BE2C (cell line): ENCODE data around the gene PRDX1.
"Not testable (repeated sequence)": the region's sequence is repeated elsewhere in the genome, so short reads cannot be mapped to it uniquely, and the experiment has no call there.

Source experiments
- DNase-seq: peaks from one replicate; pipeline ENCODE4 v3.0.0-alpha.2; 2020
- H3K27me3 ChIP-seq: fragments of 250-450 bp; sonication (Bioruptor Pico); 2 replicates; pipeline ENCODE4 v1.5.1; 2020; ENCODE audit warnings: mild to moderate bottlenecking
- H3K36me3 ChIP-seq: fragments of 250-450 bp; sonication (Bioruptor Pico); 2 replicates; pipeline ENCODE4 v1.5.1; 2020; ENCODE audit warnings: mild to moderate bottlenecking
- H3K4me1 ChIP-seq: fragments of 250-450 bp; sonication (Bioruptor Pico); 2 replicates; pipeline ENCODE4 v1.5.1; 2020
- H3K4me3 ChIP-seq: 2 replicates; pipeline ENCODE4 v1.5.1; 2011; ENCODE audit warnings: low read depth, low read length
- H3K9me3 ChIP-seq: fragments of 250-450 bp; sonication (Bioruptor Pico); 2 replicates; pipeline ENCODE4 v1.5.1; 2020
- CTCF ChIP-seq: IDR thresholded peaks from 2 replicates; pipeline ENCODE4 v1.5.1; 2012; ENCODE audit warnings: mild to moderate bottlenecking, low read depth, low read length

Gene PRDX1

GRCh38 chr1:45516465-45516864, 5.2 kb downstream of the PRDX1 start:
- no peaks in the 10 kb centered on the region for H3K4me1 ChIP-seq
- no peak for TF ChIP-seq CTCF
- H3K36me3 ChIP-seq: peaks cover 52% of the 10 kb centered on the region

GRCh38 chr1:45516036-45516435, 5.6 kb downstream of the PRDX1 start:
- Histone ChIP-seq H3K4me1 (no peaks in the 10 kb centered on the region), H3K27me3 (no peaks in the 10 kb centered on the region), H3K4me3 (no peak overlapping the region), H3K9me3 (no peaks in the 10 kb centered on the region), H3K36me3 (peaks cover 55% of the 10 kb centered on the region)
- TF ChIP-seq CTCF: no peak
- DNase-seq: no peak

More at GRCh38 chr1:45516465-45516864, 5.2 kb downstream of the PRDX1 start:
- no peak for DNase-seq
- no peak overlapping the region for H3K4me3 ChIP-seq
- no peaks in the 10 kb centered on the region for H3K9me3 ChIP-seq
- no peaks in the 10 kb centered on the region for H3K27me3 ChIP-seq

DNA sequence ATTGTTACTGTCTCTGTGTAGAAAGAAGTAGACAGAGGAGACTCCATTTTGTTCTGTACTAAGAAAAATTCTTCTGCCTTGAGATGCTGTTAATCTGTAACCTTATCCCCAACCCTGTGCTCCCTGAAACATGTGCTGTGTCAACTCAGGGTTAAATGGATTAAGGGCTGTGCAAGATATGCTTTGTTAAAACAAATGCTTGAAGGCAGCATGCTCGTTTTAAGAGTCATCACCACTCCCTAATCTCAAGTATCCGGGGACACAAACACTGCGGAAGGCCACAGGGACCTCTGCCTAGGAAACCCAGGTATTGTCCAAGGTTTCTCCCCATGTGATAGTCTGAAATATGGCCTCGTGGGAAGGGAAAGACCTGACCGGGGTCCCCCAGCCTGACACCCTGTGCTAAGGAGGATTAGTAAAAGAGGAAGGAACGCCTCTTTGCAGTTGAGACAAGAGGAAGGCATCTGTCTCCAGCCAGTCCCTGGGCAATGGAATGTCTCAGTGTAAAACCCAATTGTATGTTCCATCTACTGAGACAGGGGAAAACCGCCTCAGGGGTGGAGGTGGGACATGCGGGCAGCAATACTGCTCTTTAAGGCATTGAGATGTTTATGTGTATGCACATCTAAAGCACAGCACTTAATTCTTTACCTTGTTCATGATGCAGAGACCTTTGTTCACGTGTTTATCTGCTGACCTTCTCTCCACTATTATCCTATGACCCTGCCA, 8.0 kb downstream of the PRDX1 start:
- H3K27me3 ChIP-seq, DNase-seq, H3K4me3 ChIP-seq, H3K9me3 ChIP-seq, H3K4me1 ChIP-seq: not testable (repeated sequence)
- H3K36me3 ChIP-seq: peaks cover 61% of the 10 kb centered on the region

DNA sequence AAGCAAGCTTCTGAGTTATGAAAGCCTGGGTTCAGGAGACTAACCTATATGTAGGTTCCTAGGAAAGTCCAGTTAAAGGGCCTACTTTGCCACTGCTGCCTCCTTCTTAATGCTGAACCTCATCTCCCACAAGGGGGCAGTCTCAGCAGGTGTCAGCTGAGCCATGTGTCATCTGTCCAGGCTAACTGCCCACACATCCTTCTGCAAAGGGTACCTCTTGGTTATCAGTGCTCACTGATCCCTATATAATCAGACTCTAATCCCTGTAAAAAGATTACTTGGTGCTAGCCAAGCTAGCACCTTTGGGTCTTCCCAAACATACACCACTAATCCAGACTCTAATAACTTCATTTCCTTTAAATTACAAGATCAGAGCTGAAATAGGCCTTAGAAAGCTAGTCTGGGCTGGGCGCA, 9.0 kb downstream of the PRDX1 start:
- Histone ChIP-seq H3K4me3 (no peak overlapping the region), H3K27me3 (no peaks in the 10 kb centered on the region), H3K4me1 (no peaks in the 10 kb centered on the region), H3K36me3 (peaks cover 54% of the 10 kb centered on the region), H3K9me3 (no peaks in the 10 kb centered on the region)
- peak; percentile 68 for TF ChIP-seq CTCF
- peak; percentile 63 for DNase-seq

GRCh38 chr1:45510972-45511527, 10.6 kb downstream of the PRDX1 start:
- TF ChIP-seq CTCF: no peak
- no peaks in the 10 kb centered on the region for H3K9me3 ChIP-seq
- H3K27me3 ChIP-seq: no peaks in the 10 kb centered on the region
- peaks cover 43% of the 10 kb centered on the region for H3K36me3 ChIP-seq
- DNase-seq: no peak
- H3K4me1 ChIP-seq: no peaks in the 10 kb centered on the region
- no peak overlapping the region for H3K4me3 ChIP-seq

- Histone ChIP-seq H3K4me1 (no peaks in the 10 kb centered on the region), H3K4me3 (no peak overlapping the region), H3K9me3 (no peaks in the 10 kb centered on the region), H3K36me3 (peaks cover 38% of the 10 kb centered on the region), H3K27me3 (no peaks in the 10 kb centered on the region)
- DNase-seq: no peak
- no peak for TF ChIP-seq CTCF
Measured at GRCh38 chr1:45510036-45510971, 11.4 kb downstream of the PRDX1 start.
